ENCODE results near the gene LARGE2. TPM values are rescaled to one million over a fixed set of nuclear protein-coding genes. Genes with fewer than 3 reads are reported as not detected.

The LARGE2 gene
- total RNA-seq, 2 experiments from 2014 or later = 2.7 to 3.5 TPM

GRCh38 chr11:45937916-45938315 lies 15.5 kb downstream of the LARGE2 start:
- no peak for ATAC-seq (ENCODE audit: poor library complexity)
- no peaks in the 10 kb centered on the region for H3K9me3 Mint-ChIP-seq
- POLR2A ChIA-PET = no interaction called here
- no peaks in the 10 kb centered on the region for H3K9me3 ChIP-seq (ENCODE audit: control insufficient read depth in 1 of 2, insufficient read depth in 1 of 2, low read length in 2 of 2)
- no peak overlapping the region for H3K4me3 ChIP-seq (ENCODE audit: low read length)
- no peaks in the 10 kb centered on the region for H3K4me1 ChIP-seq (ENCODE audit: insufficient read depth, low read length)
- no peak overlapping the region for H3K27ac Mint-ChIP-seq
- no peaks in the 10 kb centered on the region for H3K4me1 Mint-ChIP-seq (ENCODE audit: low read depth)
- no peaks in the 10 kb centered on the region for H3K27me3 Mint-ChIP-seq
- H3K27ac ChIP-seq (ENCODE audit: low read depth in 1 of 2, low read length in 2 of 2) = no peak overlapping the region
- intact Hi-C loops (cut with DNase I, micrococcal nuclease) = no loop called here
- no peak overlapping the region for H3K4me3 Mint-ChIP-seq
- no peaks in the 10 kb centered on the region for H3K27me3 ChIP-seq (ENCODE audit: control insufficient read depth in 1 of 2, insufficient read depth in 2 of 2, low read length in 2 of 2)
- peaks cover 75% of the 10 kb centered on the region for H3K36me3 Mint-ChIP-seq (ENCODE audit: low read depth)
- peaks cover 67% of the 10 kb centered on the region for H3K36me3 ChIP-seq (ENCODE audit: insufficient read depth, low read length)
- CTCF ChIA-PET = no interaction called here
- no peak for TF ChIP-seq CTCF (IDR thresholded peaks at IDR 0.05)
- no peak for DNase-seq

GRCh38 chr11:45939836-45940235 lies 17.4 kb downstream of the LARGE2 start:
- H3K36me3 Mint-ChIP-seq (ENCODE audit: low read depth) = peaks cover 77% of the 10 kb centered on the region
- no peak for TF ChIP-seq CTCF (IDR thresholded peaks at IDR 0.05)

GRCh38 chr11:45941285-45941684 lies 18.8 kb downstream of the LARGE2 start:
- ATAC-seq (ENCODE audit: poor library complexity) = no peak
- DNase-seq = no peak
- TF ChIP-seq CTCF (IDR thresholded peaks at IDR 0.05) = no peak
- ChIA-PET POLR2A (no interaction called here), CTCF (no interaction called here)
- H3K4me3 ChIP-seq (ENCODE audit: low read length) = no peak overlapping the region
- H3K9me3 Mint-ChIP-seq = no peaks in the 10 kb centered on the region
- no peak overlapping the region for H3K27ac ChIP-seq (ENCODE audit: low read depth in 1 of 2, low read length in 2 of 2)
- H3K36me3 ChIP-seq (ENCODE audit: insufficient read depth, low read length) = peaks cover 55% of the 10 kb centered on the region
- H3K4me1 Mint-ChIP-seq (ENCODE audit: low read depth) = no peaks in the 10 kb centered on the region
- intact Hi-C loops (cut with DNase I, micrococcal nuclease) = no loop called here
- no peaks in the 10 kb centered on the region for H3K9me3 ChIP-seq (ENCODE audit: control insufficient read depth in 1 of 2, insufficient read depth in 1 of 2, low read length in 2 of 2)
- H3K4me1 ChIP-seq (ENCODE audit: insufficient read depth, low read length) = no peaks in the 10 kb centered on the region
- no peaks in the 10 kb centered on the region for H3K27me3 ChIP-seq (ENCODE audit: control insufficient read depth in 1 of 2, insufficient read depth in 2 of 2, low read length in 2 of 2)
- H3K27me3 Mint-ChIP-seq = no peaks in the 10 kb centered on the region
- no peak overlapping the region for H3K27ac Mint-ChIP-seq
- peaks cover 76% of the 10 kb centered on the region for H3K36me3 Mint-ChIP-seq (ENCODE audit: low read depth)
- no peak overlapping the region for H3K4me3 Mint-ChIP-seq

More at GRCh38 chr11:45939836-45940235, 17.4 kb downstream of the LARGE2 start:
- ATAC-seq (ENCODE audit: poor library complexity) = no peak
- DNase-seq = no peak
- Histone ChIP-seq H3K27me3 (ENCODE audit: control insufficient read depth in 1 of 2, insufficient read depth in 2 of 2, low read length in 2 of 2) (no peaks in the 10 kb centered on the region), H3K4me3 (ENCODE audit: low read length) (no peak overlapping the region), H3K9me3 (ENCODE audit: control insufficient read depth in 1 of 2, insufficient read depth in 1 of 2, low read length in 2 of 2) (no peaks in the 10 kb centered on the region), H3K36me3 (ENCODE audit: insufficient read depth, low read length) (peaks cover 56% of the 10 kb centered on the region), H3K27ac (ENCODE audit: low read depth in 1 of 2, low read length in 2 of 2) (no peak overlapping the region), H3K4me1 (ENCODE audit: insufficient read depth, low read length) (no peaks in the 10 kb centered on the region)
- H3K4me1 Mint-ChIP-seq (ENCODE audit: low read depth) = no peaks in the 10 kb centered on the region
- no peaks in the 10 kb centered on the region for H3K27me3 Mint-ChIP-seq
- CTCF ChIA-PET = no interaction called here
- no peak overlapping the region for H3K27ac Mint-ChIP-seq
- no peaks in the 10 kb centered on the region for H3K9me3 Mint-ChIP-seq
- H3K4me3 Mint-ChIP-seq = no peak overlapping the region
- intact Hi-C loops (cut with DNase I, micrococcal nuclease) = no loop called here
- POLR2A ChIA-PET = no interaction called here

Measured in CD4-positive, alpha-beta T cell (primary cell).